NCI-H446 treated with DMSO at 0.1 percent for 48 hours (cell line): ENCODE data around the gene RGS8.

Experiments
- DNase-seq: peaks from one replicate; lab custom pipeline; 2025; lab: John Stamatoyannopoulos, UW

Gene RGS8

DNA sequence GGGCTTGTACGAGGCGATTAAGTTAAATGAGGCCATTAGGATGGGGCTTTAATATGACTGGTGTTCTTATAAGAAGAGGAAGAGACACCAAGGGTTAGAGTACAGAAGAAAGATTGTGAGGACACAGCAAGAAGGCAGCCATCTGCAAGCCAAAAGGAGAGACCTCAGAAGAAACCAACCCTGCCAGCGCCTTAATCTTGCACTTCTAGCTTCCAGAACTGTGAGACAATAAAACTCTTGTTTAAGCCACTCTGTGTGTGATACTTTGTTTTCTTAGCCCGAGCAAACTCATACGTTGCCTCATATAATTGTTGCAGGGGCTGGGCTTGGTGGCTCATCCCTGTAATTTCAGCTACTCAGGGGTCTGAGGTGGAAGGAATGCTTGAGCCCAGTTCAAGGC lies 46.6 kb downstream of the RGS8 start:
- DNase-seq: no peak

DNA sequence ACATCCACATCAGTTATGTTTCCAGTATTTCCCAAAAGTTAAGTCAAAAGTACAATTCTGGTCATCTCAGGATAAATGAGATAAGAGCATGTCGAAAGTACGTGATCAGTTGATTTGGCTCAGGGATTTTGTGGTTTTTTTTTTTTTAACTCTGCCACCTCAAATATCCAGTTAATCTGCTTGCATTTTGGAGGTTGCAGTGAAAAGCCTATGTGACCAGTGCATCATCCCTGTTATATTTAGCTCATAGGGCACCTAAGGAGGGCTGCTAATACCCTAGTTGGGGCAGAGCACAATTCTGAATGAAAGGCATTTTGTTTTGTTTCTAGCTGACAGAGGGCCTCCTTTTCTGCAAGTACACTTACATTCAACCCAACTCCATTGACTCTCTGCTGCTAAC lies 48.5 kb downstream of the RGS8 start:
- DNase-seq: no peak
